ENCODE data around the gene UVRAG. TPM values are rescaled to one million over a fixed set of nuclear protein-coding genes. Genes with fewer than 3 reads are reported as not detected.

The UVRAG gene
- total RNA-seq, 3 donors from 2014 or later (not counting 1 experiment from before 2014, with no cell fraction given) = 39.9 to 52.5 (median 41.4) TPM

DNA sequence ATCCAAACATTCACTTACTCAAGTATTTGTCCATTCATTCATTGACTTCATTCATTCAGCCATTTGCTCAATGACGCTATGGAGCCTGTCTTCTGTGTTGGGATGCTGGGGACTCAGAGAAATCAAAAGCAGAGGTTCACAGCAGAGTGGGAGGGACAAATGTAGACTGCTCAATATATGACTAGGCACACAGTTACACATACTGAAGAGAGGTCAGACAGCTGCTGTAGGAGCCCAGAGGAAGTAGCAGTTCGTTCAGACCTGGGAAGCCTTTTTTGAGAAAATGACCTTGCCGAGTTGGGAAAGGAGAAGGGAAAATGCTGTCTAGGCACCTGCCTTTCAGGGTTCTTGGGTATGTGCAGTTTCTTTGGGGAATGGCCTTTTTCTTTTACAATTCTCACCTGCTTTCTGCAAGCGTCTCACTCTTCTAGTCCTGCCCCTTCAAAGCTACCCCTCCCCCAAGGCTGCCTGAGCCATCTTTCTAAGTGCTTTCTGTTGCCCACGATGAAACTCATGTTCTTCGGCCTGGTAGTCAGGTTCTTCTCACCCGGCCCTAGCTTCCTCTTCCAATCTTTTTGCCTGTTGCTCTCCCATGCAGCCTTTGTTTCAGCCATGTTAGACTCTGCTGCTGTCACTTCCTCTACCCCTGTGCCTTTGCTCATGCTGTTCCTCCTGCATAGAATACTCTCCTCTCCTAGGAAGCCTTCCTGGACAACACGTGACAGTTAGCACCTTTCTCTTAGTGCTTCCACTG is 4.2 kb upstream of the UVRAG start:
- WGBS (ENCODE audit: insufficient coverage) = 76% methylated on average over 8 of the region's 8 CpGs

DNA sequence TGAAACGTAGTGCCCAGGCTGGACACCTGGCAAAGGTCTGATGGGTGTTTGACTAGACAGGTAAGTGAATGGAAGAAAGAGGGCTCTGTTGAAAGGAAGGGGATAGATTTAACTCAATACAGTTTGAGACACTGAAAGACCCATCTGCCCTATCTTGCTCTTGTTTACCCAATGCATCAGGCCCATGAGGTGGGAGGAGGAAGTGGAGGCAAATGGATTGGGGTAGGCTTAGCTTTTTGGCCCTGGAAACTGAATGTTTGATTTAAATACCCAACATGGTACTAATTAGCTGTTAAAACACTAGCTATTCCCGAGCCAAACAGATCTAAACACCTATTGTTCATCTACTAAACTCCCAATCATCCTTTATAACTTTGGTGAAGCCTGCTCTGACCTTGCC is 3.5 kb upstream of the UVRAG start:
- H3K27ac ChIP-seq (ENCODE audit: low read length) = no peak overlapping the region
- 84% methylated on average over 2 of the region's 2 CpGs for WGBS (ENCODE audit: insufficient coverage)
- Mint-ChIP-seq H3K27me3 (ENCODE audit: low read depth in 2 of 2) (no peaks in the 10 kb centered on the region), H3K9me3 (no peaks in the 10 kb centered on the region), H3K4me1 (peaks cover 7 to 15% of the 10 kb centered on the region in 2 donors), H3K27ac (no peak overlapping the region), H3K4me3 (no peak overlapping the region), H3K36me3 (no peaks in the 10 kb centered on the region)
- no peak for DNase-seq
- no peak for ATAC-seq
- intact Hi-C loops (cut with micrococcal nuclease) = loop anchor here (10.0 kb wide), 1 partner anchor 423 kb away; no protein-coding TSS in a partner anchor
- no peaks in the 10 kb centered on the region for H3K36me3 ChIP-seq (ENCODE audit: control insufficient read depth, insufficient read depth, low read length)
- H3K9me3 ChIP-seq (ENCODE audit: control insufficient read depth, insufficient read depth, low read length) = no peaks in the 10 kb centered on the region
- H3K4me1 ChIP-seq (ENCODE audit: control insufficient read depth, insufficient read depth, low read length) = peaks cover 12% of the 10 kb centered on the region
- no peaks in the 10 kb centered on the region for H3K27me3 ChIP-seq (ENCODE audit: control insufficient read depth, insufficient read depth, low read length)
- TF ChIP-seq, protein P1, sequence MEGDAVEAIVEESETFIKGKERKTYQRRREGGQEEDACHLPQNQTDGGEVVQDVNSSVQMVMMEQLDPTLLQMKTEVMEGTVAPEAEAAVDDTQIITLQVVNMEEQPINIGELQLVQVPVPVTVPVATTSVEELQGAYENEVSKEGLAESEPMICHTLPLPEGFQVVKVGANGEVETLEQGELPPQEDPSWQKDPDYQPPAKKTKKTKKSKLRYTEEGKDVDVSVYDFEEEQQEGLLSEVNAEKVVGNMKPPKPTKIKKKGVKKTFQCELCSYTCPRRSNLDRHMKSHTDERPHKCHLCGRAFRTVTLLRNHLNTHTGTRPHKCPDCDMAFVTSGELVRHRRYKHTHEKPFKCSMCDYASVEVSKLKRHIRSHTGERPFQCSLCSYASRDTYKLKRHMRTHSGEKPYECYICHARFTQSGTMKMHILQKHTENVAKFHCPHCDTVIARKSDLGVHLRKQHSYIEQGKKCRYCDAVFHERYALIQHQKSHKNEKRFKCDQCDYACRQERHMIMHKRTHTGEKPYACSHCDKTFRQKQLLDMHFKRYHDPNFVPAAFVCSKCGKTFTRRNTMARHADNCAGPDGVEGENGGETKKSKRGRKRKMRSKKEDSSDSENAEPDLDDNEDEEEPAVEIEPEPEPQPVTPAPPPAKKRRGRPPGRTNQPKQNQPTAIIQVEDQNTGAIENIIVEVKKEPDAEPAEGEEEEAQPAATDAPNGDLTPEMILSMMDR (IDR thresholded peaks at IDR 0.05) = no peak
- no peak overlapping the region for H3K4me3 ChIP-seq (ENCODE audit: low read length)

More for the DNA sequence above, 4.2 kb upstream of the UVRAG start:
- no peak overlapping the region for H3K4me3 ChIP-seq (ENCODE audit: low read length)
- Mint-ChIP-seq H3K9me3 (no peaks in the 10 kb centered on the region), H3K27me3 (ENCODE audit: low read depth in 2 of 2) (no peaks in the 10 kb centered on the region), H3K27ac (no peak overlapping the region), H3K4me1 (peaks cover 7 to 15% of the 10 kb centered on the region in 2 donors), H3K36me3 (no peaks in the 10 kb centered on the region), H3K4me3 (no peak overlapping the region)
- peaks cover 10% of the 10 kb centered on the region for H3K4me1 ChIP-seq (ENCODE audit: control insufficient read depth, insufficient read depth, low read length)
- TF ChIP-seq, protein P1 (IDR thresholded peaks at IDR 0.05) = no peak
- intact Hi-C loops (cut with micrococcal nuclease) = loop anchor here (10.0 kb wide), 1 partner anchor 424 kb away; no protein-coding TSS in a partner anchor
- no peak for ATAC-seq
- no peak for DNase-seq
- H3K27me3 ChIP-seq (ENCODE audit: control insufficient read depth, insufficient read depth, low read length) = no peaks in the 10 kb centered on the region
- H3K27ac ChIP-seq (ENCODE audit: low read length) = no peak overlapping the region
- no peaks in the 10 kb centered on the region for H3K9me3 ChIP-seq (ENCODE audit: control insufficient read depth, insufficient read depth, low read length)
- no peaks in the 10 kb centered on the region for H3K36me3 ChIP-seq (ENCODE audit: control insufficient read depth, insufficient read depth, low read length)

GRCh38 chr11:75812542-75813040 is 2.4 kb upstream of the UVRAG start:
- no peaks in the 10 kb centered on the region for H3K27me3 ChIP-seq (ENCODE audit: control insufficient read depth, insufficient read depth, low read length)
- H3K27me3 Mint-ChIP-seq (ENCODE audit: low read depth in 2 of 2) = no peaks in the 10 kb centered on the region
- intact Hi-C loops (cut with micrococcal nuclease) = loop anchor here (10.0 kb wide), 1 partner anchor 422 kb away; no protein-coding TSS in a partner anchor
- TF ChIP-seq, protein P1 (IDR thresholded peaks at IDR 0.05) = no peak
- no peak for ATAC-seq
- no peak overlapping the region for H3K27ac Mint-ChIP-seq
- H3K36me3 Mint-ChIP-seq = no peaks in the 10 kb centered on the region
- H3K9me3 Mint-ChIP-seq = no peaks in the 10 kb centered on the region
- H3K36me3 ChIP-seq (ENCODE audit: control insufficient read depth, insufficient read depth, low read length) = no peaks in the 10 kb centered on the region
- peaks cover 19% of the 10 kb centered on the region for H3K4me1 ChIP-seq (ENCODE audit: control insufficient read depth, insufficient read depth, low read length)
- no peak overlapping the region for H3K27ac ChIP-seq (ENCODE audit: low read length)
- DNase-seq = no peak
- no peaks in the 10 kb centered on the region for H3K9me3 ChIP-seq (ENCODE audit: control insufficient read depth, insufficient read depth, low read length)
- no peak overlapping the region for H3K4me3 Mint-ChIP-seq
- H3K4me1 Mint-ChIP-seq = peaks cover 7 to 15% of the 10 kb centered on the region in 2 donors
- H3K4me3 ChIP-seq (ENCODE audit: low read length) = no peak overlapping the region
- WGBS (ENCODE audit: insufficient coverage) = 91% methylated on average over 2 of the region's 2 CpGs

Data from natural killer cell (primary cell).